HG02610 (cell line): ENCODE data around the gene WNT9A.
A peak's percentile ranks its signal among the peaks of the same experiment; 100 is the strongest.

Experiments used
- ATAC-seq: cut with Tn5 transposase; IDR thresholded peaks from one replicate; pipeline ENCODE4 v1.9.1; 2021; ENCODE audit warnings: mild to moderate bottlenecking, moderate library complexity; ENCODE audit not compliant: unreplicated experiment

Gene WNT9A

GRCh38 chr1:227942021-227942715 is 5.6 kb downstream of the WNT9A start:
- no peak for ATAC-seq

GRCh38 chr1:227941509-227942020 is 6.2 kb downstream of the WNT9A start:
- no peak for ATAC-seq

GRCh38 chr1:227940791-227941241 is 6.9 kb downstream of the WNT9A start:
- ATAC-seq: no peak

GRCh38 chr1:227939791-227940771 is 7.7 kb downstream of the WNT9A start:
- no peak for ATAC-seq

- ATAC-seq: no peak
Observed at GRCh38 chr1:227938911-227939790, 8.6 kb downstream of the WNT9A start.

GRCh38 chr1:227938276-227938675 is 9.5 kb downstream of the WNT9A start:
- ATAC-seq: no peak

- no peak for ATAC-seq
Observed at GRCh38 chr1:227937838-227938145, 9.9 kb downstream of the WNT9A start.

GRCh38 chr1:227937031-227937837 is 10.5 kb downstream of the WNT9A start:
- no peak for ATAC-seq

- no peak for ATAC-seq
Observed at GRCh38 chr1:227935826-227936225, 11.9 kb downstream of the WNT9A start.

- peak; percentile 48 for ATAC-seq
Observed at GRCh38 chr1:227934476-227935313, 13.0 kb downstream of the WNT9A start.

GRCh38 chr1:227929751-227930472 is 17.8 kb downstream of the WNT9A start:
- ATAC-seq: no peak

GRCh38 chr1:227928811-227929375 is 18.8 kb downstream of the WNT9A start:
- ATAC-seq: no peak

- ATAC-seq: no peak
Observed at GRCh38 chr1:227927971-227928741, 19.6 kb downstream of the WNT9A start.

- no peak for ATAC-seq
Observed at GRCh38 chr1:227926896-227927885, 20.5 kb downstream of the WNT9A start.

- ATAC-seq: no peak
Observed at GRCh38 chr1:227926216-227926791, 21.4 kb downstream of the WNT9A start.
